Caco-2 (cell line): ENCODE measurements around the gene CD19. TPM values are rescaled to one million over a fixed set of nuclear protein-coding genes. Genes with fewer than 3 reads are reported as not detected.

Source experiments
- BruUV-seq: library from RNA; stranded (reverse); fragments of 400-500 nt; replicated peaks from 2 replicates; lab custom pipeline; 2021; lab: Mats Ljungman, UMichigan
- CTCF ChIA-PET: fragments of 300-600 bp; sonication (Branson Sonifier 250); formaldehyde crosslinking; loops from one replicate; lab custom pipeline; 2022; ENCODE audit warnings: antibody characterized with exemption; lab: Charles Lee
- POLR2A ChIA-PET: fragments of 300-600 bp; sonication (Branson Sonifier 250); formaldehyde crosslinking; loops from one replicate; lab custom pipeline; 2022; ENCODE audit warnings: antibody characterized with exemption; lab: Charles Lee
- DNase-seq, 2 experiments: peaks; one replicate each; pipeline versions ENCODE4 v3.0.0 to v3.0.0-alpha.2; 2020 to 2022
- H3K27me3 ChIP-seq: replicated peaks from 2 replicates; pipeline ENCODE4 v1.6.0; 2011; ENCODE audit warnings: low read length; ENCODE audit not compliant: control insufficient read depth, insufficient read depth
- H3K36me3 ChIP-seq: 2 replicates; pipeline ENCODE4 v1.5.1; 2011; ENCODE audit warnings: low read length; ENCODE audit not compliant: control insufficient read depth, insufficient read depth
- H3K4me1 ChIP-seq: fragments of 250-450 bp; sonication (Bioruptor Pico); 2 replicates; pipeline ENCODE4 v1.5.1; 2020; ENCODE audit warnings: mild to moderate bottlenecking
- H3K4me3 ChIP-seq: 2 replicates; pipeline ENCODE4 v1.5.1; 2011; ENCODE audit warnings: low read depth, mild to moderate bottlenecking, control low read depth, low read length
- H3K9me3 ChIP-seq: fragments of 250-450 bp; sonication (Bioruptor Pico); 2 replicates; pipeline ENCODE4 v1.5.1; 2020; ENCODE audit warnings: mild to moderate bottlenecking, moderate library complexity
- H3K27ac Mint-ChIP-seq: one replicate; pipeline ENCODE4 v1.8.0; 2022; ENCODE audit warnings: mixed read lengths; ENCODE audit not compliant: unreplicated experiment
- H3K27me3 Mint-ChIP-seq: one replicate; pipeline ENCODE4 v1.8.0; 2022; ENCODE audit warnings: mixed read lengths; ENCODE audit not compliant: insufficient read depth, unreplicated experiment
- H3K36me3 Mint-ChIP-seq: one replicate; pipeline ENCODE4 v1.8.0; 2022; ENCODE audit warnings: mild to moderate bottlenecking, mixed read lengths; ENCODE audit not compliant: insufficient read depth, unreplicated experiment
- H3K4me1 Mint-ChIP-seq: one replicate; pipeline ENCODE4 v1.8.0; 2022; ENCODE audit warnings: low read depth, mixed read lengths; ENCODE audit not compliant: unreplicated experiment
- H3K4me3 Mint-ChIP-seq: one replicate; pipeline ENCODE4 v1.8.0; 2022; ENCODE audit warnings: mild to moderate bottlenecking, moderate library complexity, mixed read lengths; ENCODE audit not compliant: unreplicated experiment
- H3K9me3 Mint-ChIP-seq: one replicate; pipeline ENCODE4 v1.8.0; 2022; ENCODE audit warnings: mixed read lengths; ENCODE audit not compliant: unreplicated experiment
- intact Hi-C: fragments of 100-400 bp; cut with micrococcal nuclease; formaldehyde crosslinking; loops from one replicate; pipeline ENCODE4 v1.10.0; 2022; ENCODE audit not compliant: unreplicated experiment
- total RNA-seq: library from RNA; stranded (reverse); gene quantifications from 2 replicates; pipeline ENCODE4 v1.2.3, GENCODE V29; 2022
- TF ChIP-seq, protein P1 (sequence below), 2 experiments: fragments of 200-600 bp in 1 of 2; IDR thresholded peaks; 1 replicate in 1 of 2; 2 replicates in 1 of 2; pipeline versions ENCODE4 v1.5.1 to v1.8.0; 2011 to 2022; ENCODE audit warnings: antibody characterized with exemption in 1 of 2, control low read depth in 1 of 2, inconsistent platforms in 1 of 2, low read depth in 1 of 2, low read length in 1 of 2, mild to moderate bottlenecking in 1 of 2, moderate library complexity in 1 of 2; ENCODE audit not compliant: insufficient read depth in 1 of 2, severe bottlenecking in 1 of 2, unreplicated experiment in 1 of 2

Gene CD19
- total RNA-seq, 1 experiment from 2014 or later: not detected

- TF ChIP-seq, protein P1, sequence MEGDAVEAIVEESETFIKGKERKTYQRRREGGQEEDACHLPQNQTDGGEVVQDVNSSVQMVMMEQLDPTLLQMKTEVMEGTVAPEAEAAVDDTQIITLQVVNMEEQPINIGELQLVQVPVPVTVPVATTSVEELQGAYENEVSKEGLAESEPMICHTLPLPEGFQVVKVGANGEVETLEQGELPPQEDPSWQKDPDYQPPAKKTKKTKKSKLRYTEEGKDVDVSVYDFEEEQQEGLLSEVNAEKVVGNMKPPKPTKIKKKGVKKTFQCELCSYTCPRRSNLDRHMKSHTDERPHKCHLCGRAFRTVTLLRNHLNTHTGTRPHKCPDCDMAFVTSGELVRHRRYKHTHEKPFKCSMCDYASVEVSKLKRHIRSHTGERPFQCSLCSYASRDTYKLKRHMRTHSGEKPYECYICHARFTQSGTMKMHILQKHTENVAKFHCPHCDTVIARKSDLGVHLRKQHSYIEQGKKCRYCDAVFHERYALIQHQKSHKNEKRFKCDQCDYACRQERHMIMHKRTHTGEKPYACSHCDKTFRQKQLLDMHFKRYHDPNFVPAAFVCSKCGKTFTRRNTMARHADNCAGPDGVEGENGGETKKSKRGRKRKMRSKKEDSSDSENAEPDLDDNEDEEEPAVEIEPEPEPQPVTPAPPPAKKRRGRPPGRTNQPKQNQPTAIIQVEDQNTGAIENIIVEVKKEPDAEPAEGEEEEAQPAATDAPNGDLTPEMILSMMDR (IDR thresholded peaks at IDR 0.05; ENCODE audit: insufficient read depth in 1 of 2, low read depth in 1 of 2, low read length in 1 of 2, severe bottlenecking in 1 of 2, unreplicated experiment in 1 of 2): no peak
- Mint-ChIP-seq H3K27ac (peak overlapping the region; percentile 2), H3K36me3 (peaks cover 11% of the 10 kb centered on the region), H3K4me3 (no peak overlapping the region), H3K4me1 (no peaks in the 10 kb centered on the region), H3K9me3 (no peaks in the 10 kb centered on the region), H3K27me3 (no peaks in the 10 kb centered on the region)
- Histone ChIP-seq H3K9me3 (no peaks in the 10 kb centered on the region), H3K4me1 (no peaks in the 10 kb centered on the region), H3K4me3 (no peak overlapping the region), H3K27me3 (no peaks in the 10 kb centered on the region), H3K36me3 (no peaks in the 10 kb centered on the region; the same call in 1 of the 2 replicates)
- intact Hi-C loops: no loop called here
- CTCF ChIA-PET: no interaction called here
- BruUV-seq: no TSS peak
- no peak for DNase-seq
- POLR2A ChIA-PET: no interaction called here
Observed at GRCh38 chr16:28987170-28987853, 55.5 kb downstream of the CD19 start.

Other genes starting within 250 kb of the CD19 start
- 777 and 841 TPM in 2 replicates for gene EIF3C, start 220.5 kb upstream of the CD19 start, total RNA-seq
- 0.45 and 0.77 TPM in 2 replicates for gene NPIPB9, start 180.2 kb upstream of the CD19 start, total RNA-seq
- 329 and 352 TPM in 2 replicates for gene ATXN2L, start 109.0 kb upstream of the CD19 start, total RNA-seq
- gene TUFM, start 85.6 kb upstream of the CD19 start, total RNA-seq: 207 and 234 TPM in 2 replicates
- 37.0 and 46.4 TPM in 2 replicates for gene SH2B1, start 68.1 kb upstream of the CD19 start, total RNA-seq
- gene ATP2A1, start 53.5 kb upstream of the CD19 start, total RNA-seq: 2.3 and 2.6 TPM in 2 replicates
- 22.9 and 24.2 TPM in 2 replicates for gene RABEP2, start 6.7 kb upstream of the CD19 start, total RNA-seq
- gene NFATC2IP, start 19.0 kb downstream of the CD19 start, total RNA-seq: 50.6 and 58.2 TPM in 2 replicates
- 55.3 and 61.3 TPM in 2 replicates for gene SPNS1, start 42.8 kb downstream of the CD19 start, total RNA-seq
- 1.7 and 3.2 TPM in 2 replicates for gene LAT, start 53.1 kb downstream of the CD19 start, total RNA-seq